Activated naive CD8-positive, alpha-beta T cell (primary cell): ENCODE results near the gene PPT1.
"Not testable (repeated sequence)": the region's sequence is repeated elsewhere in the genome, so short reads cannot be mapped to it uniquely, and the experiment has no call there.

Experiments
- H3K27ac Mint-ChIP-seq: one replicate; pipeline ENCODE4 v1.8.0; 2021; ENCODE audit warnings: mixed read lengths
- H3K27me3 Mint-ChIP-seq: one replicate; pipeline ENCODE4 v1.8.0; 2021; ENCODE audit warnings: mixed read lengths
- H3K36me3 Mint-ChIP-seq: one replicate; pipeline ENCODE4 v1.8.0; 2021; ENCODE audit warnings: mixed read lengths
- H3K4me1 Mint-ChIP-seq: one replicate; pipeline ENCODE4 v1.8.0; 2021; ENCODE audit warnings: low read depth, mixed read lengths
- H3K4me3 Mint-ChIP-seq: one replicate; pipeline ENCODE4 v1.8.0; 2021; ENCODE audit warnings: mild to moderate bottlenecking, mixed read lengths
- H3K9me3 Mint-ChIP-seq: one replicate; pipeline ENCODE4 v1.8.0; 2021; ENCODE audit warnings: low read depth, mixed read lengths

PPT1 gene

DNA sequence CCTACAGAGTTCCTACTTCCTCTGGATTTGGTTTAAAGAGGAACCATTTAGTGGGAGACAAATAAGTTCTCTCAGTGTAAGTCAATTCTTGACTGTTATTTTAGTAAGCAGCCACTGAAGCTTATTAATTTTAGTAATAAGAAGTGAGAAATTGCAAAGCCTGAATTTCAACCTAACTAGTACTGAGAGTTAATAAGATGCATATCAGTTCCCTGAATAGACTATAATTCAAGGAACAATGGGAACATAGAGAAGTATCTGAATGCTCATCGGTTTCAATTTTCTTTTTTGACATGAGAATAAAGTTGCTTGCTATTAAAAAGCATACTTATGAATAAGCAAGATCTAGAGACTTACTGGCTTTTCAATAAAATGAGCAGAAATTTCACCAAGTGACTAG lies 8.0 kb upstream of the PPT1 start:
- H3K4me1 Mint-ChIP-seq = no peaks in the 10 kb centered on the region
- no peaks in the 10 kb centered on the region for H3K36me3 Mint-ChIP-seq
- peaks cover 2% of the 10 kb centered on the region for H3K27me3 Mint-ChIP-seq
- H3K27ac Mint-ChIP-seq = no peak overlapping the region
- peaks cover 5% of the 10 kb centered on the region for H3K9me3 Mint-ChIP-seq
- H3K4me3 Mint-ChIP-seq = no peak overlapping the region

DNA sequence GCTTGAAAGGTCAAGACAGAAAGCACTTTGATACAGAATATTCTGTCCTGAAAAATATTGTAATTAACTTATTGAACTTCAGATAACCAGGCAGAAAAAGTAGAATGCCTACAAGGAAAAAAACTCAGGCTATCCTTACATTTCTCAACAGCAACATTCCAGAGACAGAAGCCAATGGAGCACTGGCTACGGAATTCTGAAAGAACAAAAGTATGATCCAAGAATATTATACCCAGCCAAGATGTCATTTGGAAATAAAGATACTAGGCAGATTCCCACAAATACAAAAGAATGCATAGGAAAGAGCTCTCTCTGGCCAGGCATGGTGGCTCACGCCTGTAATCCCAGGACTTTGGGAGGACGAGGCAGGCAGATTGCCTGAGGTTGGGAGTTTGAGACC lies 5.8 kb upstream of the PPT1 start:
- Mint-ChIP-seq H3K4me1 (no peaks in the 10 kb centered on the region), H3K36me3 (no peaks in the 10 kb centered on the region), H3K9me3 (peaks cover 5% of the 10 kb centered on the region), H3K27ac (no peak overlapping the region), H3K27me3 (peaks cover 2% of the 10 kb centered on the region), H3K4me3 (no peak overlapping the region)

DNA sequence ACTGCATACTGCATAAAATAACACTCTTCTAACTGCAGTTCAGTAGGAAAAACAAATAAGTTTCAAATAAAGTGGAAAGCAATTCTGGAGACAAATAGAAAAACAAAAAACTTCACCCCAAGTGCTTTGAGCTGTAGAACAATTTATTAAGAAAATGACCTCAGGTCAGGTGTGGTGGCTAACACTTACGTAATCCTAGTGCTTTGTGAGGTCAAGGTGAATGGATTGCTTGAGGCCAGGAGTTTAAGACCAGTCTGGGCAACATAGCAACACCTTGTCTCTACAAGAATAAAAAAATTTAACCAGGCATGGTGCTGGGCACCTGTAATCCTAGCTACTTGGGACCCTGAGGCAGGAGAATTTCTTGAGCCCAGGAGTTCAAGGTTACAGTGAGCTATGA lies 5.0 kb upstream of the PPT1 start:
- Mint-ChIP-seq H3K4me3 (no peak overlapping the region), H3K9me3 (peaks cover 5% of the 10 kb centered on the region), H3K27me3 (no peaks in the 10 kb centered on the region), H3K4me1 (peaks cover 5% of the 10 kb centered on the region), H3K27ac (no peak overlapping the region), H3K36me3 (no peaks in the 10 kb centered on the region)

DNA sequence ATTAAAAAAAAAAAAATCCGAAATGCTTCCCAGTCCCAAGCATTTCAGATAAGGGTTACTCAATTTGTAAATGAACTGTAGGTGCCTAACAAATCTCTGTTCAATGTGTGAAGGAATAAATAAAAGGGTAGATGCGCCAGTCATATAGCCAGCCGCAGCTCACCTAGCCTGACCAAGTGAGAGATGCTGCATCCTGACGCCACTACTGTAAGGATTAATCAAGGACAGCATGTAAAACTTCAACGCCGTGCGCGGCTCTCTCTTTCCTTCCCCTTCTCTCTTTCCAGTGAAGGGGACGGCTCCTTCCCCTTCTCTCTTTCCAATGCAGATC lies 441 bp downstream of the PPT1 start:
- Mint-ChIP-seq H3K4me1 (peaks cover 39% of the 10 kb centered on the region), H3K27ac (peak overlapping the region; percentile 96), H3K9me3 (no peaks in the 10 kb centered on the region), H3K27me3 (no peaks in the 10 kb centered on the region), H3K4me3 (peak overlapping the region; percentile 96), H3K36me3 (peaks cover 4% of the 10 kb centered on the region)

DNA sequence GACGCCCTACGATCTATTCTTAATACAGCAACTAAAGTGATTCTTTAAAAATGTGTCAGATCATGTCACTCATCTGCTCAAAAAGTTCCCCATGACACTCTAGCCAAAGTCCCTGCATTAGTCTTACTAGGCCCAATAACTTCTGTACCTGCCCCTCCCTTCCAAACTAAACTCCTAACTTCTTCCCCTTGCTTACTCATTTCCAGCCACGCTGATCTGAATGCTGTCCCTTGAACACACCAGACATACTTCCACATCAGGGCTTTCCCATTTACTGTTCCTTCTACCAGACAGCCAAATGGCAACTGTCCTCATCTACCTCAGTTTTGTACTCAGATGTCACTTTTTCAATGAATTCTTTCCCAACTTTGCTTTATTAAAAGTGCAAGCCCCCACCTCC lies 1.2 kb downstream of the PPT1 start:
- Mint-ChIP-seq H3K9me3 (no peaks in the 10 kb centered on the region), H3K36me3 (peaks cover 4% of the 10 kb centered on the region), H3K27ac (peak overlapping the region; percentile 12), H3K27me3 (no peaks in the 10 kb centered on the region), H3K4me3 (peak overlapping the region; percentile 96), H3K4me1 (peaks cover 39% of the 10 kb centered on the region)

DNA sequence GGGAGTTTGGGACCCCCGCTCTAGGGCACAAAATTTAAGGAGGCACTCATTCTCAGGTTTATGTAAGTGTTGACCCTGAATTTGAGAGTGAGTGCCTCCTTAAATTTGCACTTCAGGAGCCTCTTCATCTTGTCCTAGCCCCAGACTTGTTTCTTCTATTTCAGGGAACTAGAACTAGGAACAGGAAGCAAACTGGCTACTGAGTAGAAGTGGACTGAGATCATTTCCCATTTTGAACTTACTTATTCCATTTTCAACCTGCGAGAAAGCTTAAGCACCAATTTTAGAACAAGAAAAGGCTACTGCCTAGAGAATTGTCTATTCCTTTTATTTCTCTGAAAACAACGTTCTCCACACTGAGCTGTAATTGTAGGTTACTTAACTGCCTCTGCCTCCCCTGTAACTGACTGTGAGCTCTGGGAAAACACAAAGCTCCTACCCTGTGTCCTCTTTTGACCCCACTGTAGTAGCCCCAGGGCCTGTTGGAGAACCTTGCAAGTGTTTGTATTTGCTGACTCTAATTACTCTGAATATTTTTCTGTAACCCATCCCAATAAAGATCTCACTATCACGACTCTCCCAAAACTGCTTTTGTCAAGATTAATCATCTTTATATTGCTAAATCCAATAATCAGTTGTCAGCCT lies 2.5 kb downstream of the PPT1 start:
- no peaks in the 10 kb centered on the region for H3K9me3 Mint-ChIP-seq
- H3K27ac Mint-ChIP-seq = no peak overlapping the region
- peaks cover 4% of the 10 kb centered on the region for H3K36me3 Mint-ChIP-seq
- H3K4me3 Mint-ChIP-seq = no peak overlapping the region
- H3K27me3 Mint-ChIP-seq = no peaks in the 10 kb centered on the region
- peaks cover 39% of the 10 kb centered on the region for H3K4me1 Mint-ChIP-seq

DNA sequence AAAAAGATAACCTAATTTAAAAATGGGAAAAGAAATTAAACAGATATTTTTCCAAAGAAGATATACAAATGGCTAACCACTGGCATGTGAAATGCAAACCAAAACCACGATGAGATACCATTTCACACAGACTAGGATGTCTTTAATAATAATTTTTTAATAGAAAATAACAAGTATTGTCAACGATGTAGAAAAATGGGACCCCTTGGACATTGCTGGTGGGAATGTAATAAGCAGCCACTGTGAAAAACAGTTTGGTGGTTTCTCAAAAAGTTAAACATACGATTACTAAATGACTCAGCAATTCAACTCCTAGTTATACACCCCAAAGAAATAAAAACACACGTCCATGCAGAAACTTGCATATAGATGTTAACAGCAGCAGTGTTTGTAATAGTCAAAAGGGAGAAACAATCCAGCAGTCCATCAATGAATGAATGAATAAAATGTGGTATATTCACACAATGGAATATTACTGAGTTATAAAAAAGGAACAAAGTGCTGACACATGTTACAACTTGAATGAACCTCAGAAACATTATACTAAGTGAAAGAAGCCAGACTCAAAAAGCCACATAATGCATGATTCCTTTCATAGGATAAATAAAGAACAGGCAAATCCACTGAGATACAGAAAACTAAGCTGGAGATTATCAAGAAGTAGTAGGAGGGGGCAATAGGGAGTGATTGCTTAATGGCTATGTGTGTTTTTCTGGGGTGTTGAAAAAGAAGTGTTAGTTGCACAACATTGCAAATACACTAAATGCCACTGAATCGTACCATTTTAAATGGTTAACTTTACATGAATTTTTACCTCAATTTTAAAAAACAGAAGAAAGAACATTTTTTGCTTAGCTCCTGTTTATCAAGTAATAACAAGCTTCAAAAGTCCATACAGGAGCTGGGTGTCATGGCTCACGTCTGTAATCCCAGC lies 4.1 kb downstream of the PPT1 start:
- no peaks in the 10 kb centered on the region for H3K9me3 Mint-ChIP-seq
- H3K27me3 Mint-ChIP-seq = no peaks in the 10 kb centered on the region
- H3K4me1 Mint-ChIP-seq = peaks cover 39% of the 10 kb centered on the region
- peaks cover 4% of the 10 kb centered on the region for H3K36me3 Mint-ChIP-seq
- no peak overlapping the region for H3K27ac Mint-ChIP-seq
- no peak overlapping the region for H3K4me3 Mint-ChIP-seq

DNA sequence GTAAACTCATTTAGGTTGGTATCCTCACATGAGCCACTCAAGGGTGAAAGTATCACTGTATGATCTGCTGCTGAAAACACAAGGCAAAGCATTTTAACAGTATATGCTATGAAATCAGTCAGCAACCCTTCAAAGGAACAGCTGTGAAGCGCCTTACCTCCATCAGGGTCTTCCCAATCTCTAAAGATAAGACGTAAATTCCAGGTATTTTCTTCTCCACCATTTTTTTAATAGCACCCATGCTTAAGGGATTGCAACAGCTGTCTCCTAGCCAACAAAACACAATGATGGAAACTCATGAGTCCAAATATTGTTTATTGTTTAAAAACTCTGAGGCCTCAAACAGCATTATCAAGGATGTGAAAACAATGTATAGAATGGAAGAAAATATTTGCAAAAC lies 4.8 kb downstream of the PPT1 start:
- Mint-ChIP-seq H3K27me3 (no peaks in the 10 kb centered on the region), H3K36me3 (peaks cover 6% of the 10 kb centered on the region), H3K27ac (no peak overlapping the region), H3K9me3 (no peaks in the 10 kb centered on the region), H3K4me3 (no peak overlapping the region), H3K4me1 (peaks cover 34% of the 10 kb centered on the region)

DNA sequence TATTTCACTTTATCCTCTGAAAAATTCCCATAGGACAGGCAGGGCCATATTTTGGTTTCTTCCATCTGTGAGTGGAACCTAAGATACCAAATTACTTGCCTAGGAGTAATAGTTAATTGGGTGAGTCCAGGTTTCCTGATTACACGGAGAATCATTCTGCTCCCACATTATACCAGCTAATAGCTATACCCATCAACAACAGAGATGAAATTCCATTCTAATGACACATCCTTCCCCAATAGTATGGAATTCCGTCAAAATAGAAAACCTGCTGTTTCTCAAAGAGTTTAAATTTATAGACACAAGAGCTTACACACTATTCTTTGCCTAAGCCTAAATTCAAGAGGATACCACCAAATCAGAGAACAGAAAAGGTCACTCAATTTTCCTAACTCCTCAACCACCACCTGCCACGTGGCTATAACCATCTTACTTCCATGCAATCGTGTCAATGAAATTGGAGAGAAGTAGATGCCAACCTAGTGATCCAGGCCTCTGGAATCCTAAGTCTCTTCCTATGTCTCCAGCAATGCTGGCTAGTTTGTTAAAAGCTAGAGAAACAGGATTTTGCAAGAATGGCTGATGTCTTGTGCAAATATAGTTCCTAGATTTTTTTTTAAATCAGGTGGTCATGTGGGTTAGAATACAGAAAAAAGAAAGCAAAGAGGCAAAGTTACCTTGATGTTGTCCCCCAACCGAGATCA lies 6.2 kb downstream of the PPT1 start:
- Mint-ChIP-seq H3K27me3 (no peaks in the 10 kb centered on the region), H3K4me1 (peaks cover 22% of the 10 kb centered on the region), H3K4me3 (no peak overlapping the region), H3K36me3 (peaks cover 6% of the 10 kb centered on the region), H3K27ac (no peak overlapping the region), H3K9me3 (no peaks in the 10 kb centered on the region)

DNA sequence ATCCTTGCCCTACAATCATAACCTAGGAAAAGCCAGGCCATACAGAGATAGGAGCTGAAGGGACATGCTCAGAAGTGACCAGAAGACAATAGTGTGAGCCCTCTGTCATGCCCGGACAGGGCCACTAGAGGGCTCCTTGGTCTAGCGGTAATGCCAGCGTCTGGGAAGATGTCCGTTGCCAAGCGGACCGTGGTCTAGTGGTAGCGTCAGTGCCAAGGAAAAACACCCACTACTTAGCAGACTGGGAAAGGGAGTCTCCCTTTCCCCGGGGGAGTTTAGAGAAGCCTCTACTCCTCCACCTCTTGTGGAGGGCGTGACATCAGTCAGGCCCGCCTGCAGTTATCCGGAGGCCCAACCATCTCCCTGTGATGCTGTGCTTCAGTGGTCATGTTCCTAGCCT lies 12.3 kb downstream of the PPT1 start:
- H3K27me3 Mint-ChIP-seq, H3K4me3 Mint-ChIP-seq, H3K36me3 Mint-ChIP-seq, H3K9me3 Mint-ChIP-seq, H3K27ac Mint-ChIP-seq, H3K4me1 Mint-ChIP-seq: not testable (repeated sequence)

DNA sequence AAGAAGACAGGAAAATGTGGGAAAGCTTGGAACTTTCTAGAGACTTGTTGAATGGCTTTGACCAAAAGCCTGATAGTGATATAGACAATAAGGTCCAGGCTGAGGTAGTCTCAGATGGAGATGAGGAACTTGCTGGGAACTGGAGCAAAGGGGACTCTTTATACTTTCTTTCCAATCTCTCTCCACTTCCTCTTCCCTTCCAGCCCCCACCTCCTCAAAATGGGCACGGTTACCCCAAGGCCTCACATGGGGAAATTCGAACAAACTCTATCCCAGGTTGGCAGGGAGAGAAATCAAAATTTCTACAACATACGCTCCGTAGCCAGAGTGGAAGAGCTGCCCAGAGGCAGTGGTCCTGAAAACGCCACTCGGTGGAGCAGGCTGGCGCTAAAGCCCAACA lies 15.2 kb downstream of the PPT1 start:
- Mint-ChIP-seq H3K9me3 (no peaks in the 10 kb centered on the region), H3K27ac (no peak overlapping the region), H3K36me3 (peaks cover 5% of the 10 kb centered on the region), H3K27me3 (no peaks in the 10 kb centered on the region), H3K4me1 (peaks cover 10% of the 10 kb centered on the region), H3K4me3 (no peak overlapping the region)

DNA sequence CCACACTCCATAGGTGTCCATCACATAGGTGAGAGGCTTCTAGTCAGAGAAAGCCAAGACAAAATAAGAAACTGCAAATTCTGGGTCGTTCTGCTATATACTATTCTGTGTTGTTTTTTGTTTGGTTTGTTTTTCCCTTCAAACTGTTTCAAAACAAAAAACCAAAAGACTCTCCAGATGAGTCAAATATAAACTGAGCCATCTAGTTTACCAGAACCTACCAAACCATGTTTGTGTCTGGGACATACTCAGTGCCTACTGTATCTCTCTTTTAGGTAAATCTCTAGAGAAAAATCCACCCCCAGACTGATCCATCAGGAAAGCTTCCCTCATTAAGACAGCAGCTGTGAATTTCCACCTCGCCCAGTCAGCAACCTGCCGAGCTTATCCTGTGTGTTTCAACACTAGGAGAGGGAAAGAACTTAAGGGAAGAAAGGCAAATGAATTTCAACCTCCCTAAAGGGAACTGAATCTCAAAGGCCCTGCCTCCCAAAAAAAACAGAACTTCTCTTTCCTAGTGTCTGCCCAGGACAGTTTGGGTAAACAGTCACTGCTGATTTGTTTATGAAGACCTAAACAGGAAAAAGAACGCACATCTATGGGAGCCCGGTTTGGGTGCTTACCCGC lies 17.2 kb downstream of the PPT1 start:
- H3K36me3 Mint-ChIP-seq = peaks cover 5% of the 10 kb centered on the region
- H3K4me1 Mint-ChIP-seq = peaks cover 6% of the 10 kb centered on the region
- no peak overlapping the region for H3K4me3 Mint-ChIP-seq
- no peak overlapping the region for H3K27ac Mint-ChIP-seq
- no peaks in the 10 kb centered on the region for H3K9me3 Mint-ChIP-seq
- H3K27me3 Mint-ChIP-seq = no peaks in the 10 kb centered on the region

DNA sequence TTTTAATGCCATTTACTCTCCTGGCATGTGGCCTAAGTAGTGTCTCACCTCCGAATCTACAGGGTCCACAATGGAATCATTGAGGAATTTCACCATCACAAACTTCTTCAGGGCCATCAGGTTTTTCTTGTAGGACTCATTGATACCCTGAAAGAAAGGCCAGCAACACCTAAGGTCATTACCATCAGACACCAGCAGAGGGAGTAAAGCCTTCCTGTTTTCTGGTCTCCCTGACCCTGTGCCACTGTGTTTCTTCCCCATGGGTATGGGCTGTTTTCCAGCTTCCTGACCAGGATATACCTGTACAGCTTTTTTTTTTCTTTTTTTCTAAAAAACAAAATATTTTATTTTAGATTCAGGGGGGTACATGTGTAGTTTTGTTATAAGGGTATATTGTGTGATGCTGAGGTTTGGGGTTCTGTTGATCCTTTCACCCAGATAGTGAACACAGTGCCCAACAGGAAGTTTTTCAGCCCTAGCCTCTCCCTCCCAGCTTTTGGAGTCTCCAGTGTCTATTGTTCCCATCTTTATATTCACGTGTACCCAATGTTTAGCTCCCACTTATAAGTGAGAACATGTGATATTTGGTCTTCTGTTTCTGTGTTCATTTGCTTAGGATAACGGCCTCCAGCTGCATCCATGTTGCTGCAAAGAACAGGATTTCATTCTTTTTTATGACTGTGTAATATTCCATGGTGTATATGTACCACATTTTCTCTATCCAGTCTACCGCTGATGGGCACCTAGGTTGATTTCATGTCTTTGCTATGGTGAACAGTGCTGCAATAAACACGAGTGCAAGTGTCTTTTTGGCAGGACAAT lies 18.3 kb downstream of the PPT1 start:
- no peaks in the 10 kb centered on the region for H3K9me3 Mint-ChIP-seq
- no peaks in the 10 kb centered on the region for H3K27me3 Mint-ChIP-seq
- H3K4me3 Mint-ChIP-seq = no peak overlapping the region
- H3K27ac Mint-ChIP-seq = no peak overlapping the region
- H3K4me1 Mint-ChIP-seq = peaks cover 11% of the 10 kb centered on the region
- peaks cover 2% of the 10 kb centered on the region for H3K36me3 Mint-ChIP-seq

DNA sequence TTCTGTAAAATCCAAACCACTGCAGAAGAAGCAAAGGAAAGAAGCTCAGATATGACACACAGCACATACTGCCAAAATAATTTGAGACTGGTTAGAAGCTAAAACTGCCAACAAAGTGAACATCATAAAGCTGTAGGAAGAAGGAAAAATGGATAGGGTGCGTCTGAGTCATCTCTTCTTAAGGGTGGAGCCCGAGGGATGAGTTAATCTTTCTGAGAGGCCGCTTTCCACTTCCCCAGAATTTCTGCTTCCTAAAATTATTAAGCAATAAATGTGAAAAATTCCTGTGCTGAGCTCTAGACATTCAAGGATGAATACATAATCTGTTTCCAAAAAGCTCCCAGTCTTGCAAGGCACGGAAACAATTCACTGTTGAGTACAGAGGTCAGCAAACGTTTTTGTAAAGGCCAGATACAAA lies 20.1 kb downstream of the PPT1 start:
- no peaks in the 10 kb centered on the region for H3K27me3 Mint-ChIP-seq
- peaks cover 22% of the 10 kb centered on the region for H3K4me1 Mint-ChIP-seq
- H3K4me3 Mint-ChIP-seq = no peak overlapping the region
- peak overlapping the region; percentile 50 for H3K27ac Mint-ChIP-seq
- H3K9me3 Mint-ChIP-seq = no peaks in the 10 kb centered on the region
- H3K36me3 Mint-ChIP-seq = peaks cover 2% of the 10 kb centered on the region
